Trophoblast cell (in vitro differentiated cells and primary cell): ENCODE results near the gene PAX3.

Source experiments
- DNase-seq, 2 donors: peaks; one replicate each; pipeline ENCODE4 v3.0.0-alpha.2; 2016
- H2AFZ ChIP-seq: 2 replicates; pipeline ENCODE4 v1.6.1; 2013; ENCODE audit warnings: low read length, moderate library complexity, mild to moderate bottlenecking; ENCODE audit not compliant: insufficient read depth, poor library complexity
- H2AK5ac ChIP-seq: 2 replicates; pipeline ENCODE4 v1.6.1; 2013; ENCODE audit warnings: mild to moderate bottlenecking, low read length
- H2BK120ac ChIP-seq: 2 replicates; pipeline ENCODE4 v1.6.1; 2013; ENCODE audit warnings: low read length, mild to moderate bottlenecking, moderate library complexity; ENCODE audit not compliant: insufficient read depth, poor library complexity
- H2BK12ac ChIP-seq: 2 replicates; pipeline ENCODE4 v1.6.1; 2013; ENCODE audit warnings: mild to moderate bottlenecking, low read length, moderate library complexity
- H2BK5ac ChIP-seq: 2 replicates; pipeline ENCODE4 v1.6.1; 2013; ENCODE audit warnings: low read length, low read depth, moderate library complexity, mild to moderate bottlenecking; ENCODE audit not compliant: poor library complexity
- H3K14ac ChIP-seq: 2 replicates; pipeline ENCODE4 v1.6.1; 2013; ENCODE audit warnings: mild to moderate bottlenecking, low read length
- H3K18ac ChIP-seq: 2 replicates; pipeline ENCODE4 v1.6.1; 2013; ENCODE audit warnings: mild to moderate bottlenecking, low read length
- H3K23ac ChIP-seq: 2 replicates; pipeline ENCODE4 v1.6.1; 2013; ENCODE audit warnings: low read length
- H3K27ac ChIP-seq: 2 replicates; pipeline ENCODE4 v1.5.1; 2013; ENCODE audit warnings: low read depth, mild to moderate bottlenecking, inconsistent platforms, low read length, moderate library complexity
- H3K27me3 ChIP-seq: 2 replicates; pipeline ENCODE4 v1.6.1; 2013; ENCODE audit warnings: inconsistent platforms, mild to moderate bottlenecking, low read length, moderate library complexity; ENCODE audit not compliant: insufficient read depth
- H3K36me3 ChIP-seq, 2 experiments: 1 replicate in 1 of 2; 2 replicates in 1 of 2; pipeline ENCODE4 v1.6.1; 2013; ENCODE audit warnings: low read length in 2 of 2, mild to moderate bottlenecking in 2 of 2, moderate library complexity in 1 of 2; ENCODE audit not compliant: insufficient read depth in 2 of 2, control insufficient read depth in 1 of 2
- H3K4ac ChIP-seq: 2 replicates; pipeline ENCODE4 v1.6.1; 2013; ENCODE audit warnings: low read depth, mild to moderate bottlenecking, low read length, moderate library complexity
- H3K4me1 ChIP-seq, 2 experiments: 1 replicate in 1 of 2; 2 replicates in 1 of 2; pipeline ENCODE4 v1.6.1; 2013; ENCODE audit warnings: low read length in 2 of 2, mild to moderate bottlenecking in 2 of 2, moderate library complexity in 1 of 2; ENCODE audit not compliant: insufficient read depth in 2 of 2, control insufficient read depth in 1 of 2
- H3K4me2 ChIP-seq: 2 replicates; pipeline ENCODE4 v1.6.1; 2013; ENCODE audit warnings: inconsistent platforms, mild to moderate bottlenecking, low read length, moderate library complexity
- H3K4me3 ChIP-seq: 2 replicates; pipeline ENCODE4 v1.5.1; 2013; ENCODE audit warnings: mild to moderate bottlenecking, low read depth, low read length, inconsistent platforms
- H3K79me1 ChIP-seq: one replicate; pipeline ENCODE4 v1.6.1; 2013; ENCODE audit warnings: low read length
- H3K79me2 ChIP-seq: 2 replicates; pipeline ENCODE4 v1.6.1; 2013; ENCODE audit warnings: low read length, mild to moderate bottlenecking; ENCODE audit not compliant: control insufficient read depth, insufficient read depth, poor library complexity
- H3K9ac ChIP-seq: 2 replicates; pipeline ENCODE4 v1.6.1; 2013; ENCODE audit warnings: mild to moderate bottlenecking, low read length
- H3K9me3 ChIP-seq: 2 replicates; pipeline ENCODE4 v1.6.1; 2013; ENCODE audit warnings: low read depth, mild to moderate bottlenecking, control low read depth, inconsistent platforms, low read length; ENCODE audit not compliant: insufficient read depth
- H4K12ac ChIP-seq: 2 replicates; pipeline ENCODE4 v1.6.1; 2013; ENCODE audit warnings: low read depth, mild to moderate bottlenecking, low read length, moderate library complexity
- H4K8ac ChIP-seq: 2 replicates; pipeline ENCODE4 v1.6.1; 2013; ENCODE audit warnings: low read depth, mild to moderate bottlenecking, low read length, moderate library complexity
- H4K91ac ChIP-seq: one replicate; pipeline ENCODE4 v1.6.1; 2013; ENCODE audit warnings: low read depth, mild to moderate bottlenecking, low read length, moderate library complexity
- WGBS: extraction: QIAGEN DNeasy Blood & Tissue Kit; methylation state at CpG from one replicate; pipeline ENCODE4 v1.1.7; 2013; ENCODE audit warnings: missing lambda C conversion rate; ENCODE audit not compliant: insufficient read length, insufficient coverage; ENCODE audit errors: extremely low coverage; 5-methylcytosine and 5-hydroxymethylcytosine counted together

Gene PAX3

GRCh38 chr2:222214885-222215284 lies 83.9 kb downstream of the PAX3 start:
- H3K27ac ChIP-seq = no peak overlapping the region
- no peak overlapping the region for H3K23ac ChIP-seq
- no peak overlapping the region for H4K8ac ChIP-seq
- no peak overlapping the region for H4K12ac ChIP-seq
- WGBS = no CpG with 5 or more reads among the region's 1 CpG
- H3K14ac ChIP-seq = no peak overlapping the region
- no peak overlapping the region for H2AK5ac ChIP-seq
- H2BK5ac ChIP-seq = no peak overlapping the region
- no peaks in the 10 kb centered on the region for H3K36me3 ChIP-seq
- no peak overlapping the region for H2BK12ac ChIP-seq
- no peak overlapping the region for H3K18ac ChIP-seq
- no peak overlapping the region for H3K4me2 ChIP-seq
- no peak overlapping the region for H2BK120ac ChIP-seq
- H3K79me1 ChIP-seq = no peaks in the 10 kb centered on the region
- no peak overlapping the region for H4K91ac ChIP-seq
- no peak overlapping the region for H3K4me3 ChIP-seq
- no peaks in the 10 kb centered on the region for H3K79me2 ChIP-seq
- no peak for DNase-seq
- H3K4me1 ChIP-seq = no peaks in the 10 kb centered on the region
- H3K4ac ChIP-seq = no peak overlapping the region
- no peak overlapping the region for H3K9ac ChIP-seq
- no peaks in the 10 kb centered on the region for H3K9me3 ChIP-seq
- no peak overlapping the region for H2AFZ ChIP-seq
- no peaks in the 10 kb centered on the region for H3K27me3 ChIP-seq

- Histone ChIP-seq H3K4me1 (peaks cover 0 to 2% of the 10 kb centered on the region in 2 experiments), H2AFZ (no peak overlapping the region), H3K14ac (no peak overlapping the region), H2BK12ac (no peak overlapping the region), H4K8ac (no peak overlapping the region), H3K23ac (no peak overlapping the region), H4K12ac (no peak overlapping the region), H3K27me3 (no peaks in the 10 kb centered on the region), H3K79me1 (no peaks in the 10 kb centered on the region), H2BK120ac (no peak overlapping the region), H3K4me3 (no peak overlapping the region), H3K18ac (no peak overlapping the region), H3K4ac (no peak overlapping the region), H3K27ac (no peak overlapping the region), H4K91ac (no peak overlapping the region), H2AK5ac (no peak overlapping the region), H3K36me3 (no peaks in the 10 kb centered on the region), H2BK5ac (no peak overlapping the region), H3K9ac (no peak overlapping the region), H3K4me2 (peak overlapping the region; percentile 5), H3K79me2 (no peaks in the 10 kb centered on the region), H3K9me3 (no peaks in the 10 kb centered on the region)
- DNase-seq = no peak
- WGBS = no CpG with 5 or more reads among the region's 5 CpGs
These were observed 85.7 kb downstream of the PAX3 start for GRCh38 chr2:222213049-222213448.

- peaks cover 0 to 2% of the 10 kb centered on the region in 2 experiments for H3K4me1 ChIP-seq
- no peaks in the 10 kb centered on the region for H3K36me3 ChIP-seq
- H2AFZ ChIP-seq = no peak overlapping the region
- no peak overlapping the region for H3K14ac ChIP-seq
- no peak overlapping the region for H3K9ac ChIP-seq
- no peak overlapping the region for H3K4me2 ChIP-seq
- no peaks in the 10 kb centered on the region for H3K79me1 ChIP-seq
- H3K27ac ChIP-seq = no peak overlapping the region
- H2BK120ac ChIP-seq = no peak overlapping the region
- no peak overlapping the region for H3K18ac ChIP-seq
- no peak overlapping the region for H3K4ac ChIP-seq
- no peak for DNase-seq
- no peak overlapping the region for H2AK5ac ChIP-seq
- no peak overlapping the region for H4K12ac ChIP-seq
- H2BK12ac ChIP-seq = no peak overlapping the region
- WGBS = no CpG with 5 or more reads among the region's 4 CpGs
- no peak overlapping the region for H2BK5ac ChIP-seq
- H3K79me2 ChIP-seq = no peaks in the 10 kb centered on the region
- no peaks in the 10 kb centered on the region for H3K27me3 ChIP-seq
- H3K23ac ChIP-seq = no peak overlapping the region
- H3K9me3 ChIP-seq = no peaks in the 10 kb centered on the region
- no peak overlapping the region for H4K8ac ChIP-seq
- H4K91ac ChIP-seq = no peak overlapping the region
- H3K4me3 ChIP-seq = no peak overlapping the region
These were observed 86.2 kb downstream of the PAX3 start for GRCh38 chr2:222212571-222212970.

GRCh38 chr2:222208010-222208690 lies 90.6 kb downstream of the PAX3 start:
- H3K79me2 ChIP-seq = no peaks in the 10 kb centered on the region
- H3K79me1 ChIP-seq = no peaks in the 10 kb centered on the region
- no CpG with 5 or more reads among the region's 4 CpGs for WGBS
- DNase-seq = no peak
- no peak overlapping the region for H2AFZ ChIP-seq
- H3K18ac ChIP-seq = no peak overlapping the region
- no peak overlapping the region for H4K91ac ChIP-seq
- H3K4me2 ChIP-seq = no peak overlapping the region
- H2AK5ac ChIP-seq = no peak overlapping the region
- H3K27me3 ChIP-seq = no peaks in the 10 kb centered on the region
- H3K27ac ChIP-seq = no peak overlapping the region
- no peak overlapping the region for H3K14ac ChIP-seq
- no peak overlapping the region for H4K12ac ChIP-seq
- no peak overlapping the region for H2BK12ac ChIP-seq
- no peak overlapping the region for H2BK5ac ChIP-seq
- no peak overlapping the region for H4K8ac ChIP-seq
- no peaks in the 10 kb centered on the region for H3K9me3 ChIP-seq
- H3K4ac ChIP-seq = no peak overlapping the region
- no peak overlapping the region for H3K4me3 ChIP-seq
- no peaks in the 10 kb centered on the region for H3K36me3 ChIP-seq
- H3K4me1 ChIP-seq = peaks cover 0 to 2% of the 10 kb centered on the region in 2 experiments
- no peak overlapping the region for H3K9ac ChIP-seq
- no peak overlapping the region for H2BK120ac ChIP-seq
- H3K23ac ChIP-seq = no peak overlapping the region
